GM12892 (cell line): ENCODE measurements around the gene TMEM232.

ENCODE experiments used
- POLR2A ChIP-seq: IDR thresholded peaks from 2 replicates; pipeline ENCODE4 v1.6.1; 2011; ENCODE audit warnings: low read depth, low read length, control low read depth
- POLR2AphosphoS5 ChIP-seq: IDR thresholded peaks from 2 replicates; pipeline ENCODE4 v1.6.1; 2011; ENCODE audit warnings: low read depth, low read length, control low read depth
- TAF1 ChIP-seq: IDR thresholded peaks from 2 replicates; pipeline ENCODE4 v1.6.1; 2011; ENCODE audit warnings: low read depth, mild to moderate bottlenecking, control low read depth, low read length, borderline replicate concordance

DNA sequence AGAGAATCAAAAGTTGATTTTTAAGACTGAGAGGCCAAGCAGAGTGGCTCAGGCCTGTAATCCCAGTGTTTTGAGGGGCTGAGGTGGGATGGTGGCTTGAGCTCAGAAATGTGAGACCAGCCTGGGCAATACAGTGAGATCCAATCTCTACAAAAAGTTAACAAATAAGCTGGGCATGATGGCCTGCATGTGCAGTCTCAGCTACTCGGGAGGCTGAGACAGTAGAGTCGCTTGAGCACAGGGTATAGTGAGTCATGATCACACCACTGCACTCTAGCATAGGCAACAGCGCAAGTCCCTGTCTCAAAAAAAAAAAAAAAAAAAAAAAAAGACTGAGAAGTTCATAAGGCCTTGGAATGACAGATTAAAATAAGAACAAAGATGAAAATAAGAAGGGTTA lies 177.2 kb downstream of the TMEM232 start:
- TF ChIP-seq POLR2AphosphoS5 = no peak
- no peak for TF ChIP-seq POLR2A
- TF ChIP-seq TAF1 = no peak
